OCI-LY7 (cell line): ENCODE results near the gene CAPS. TPM values are rescaled to one million over a fixed set of nuclear protein-coding genes. Genes with fewer than 3 reads are reported as not detected.

Experiments
- BruUV-seq: library from RNA; stranded (reverse); fragments of 400-500 nt; replicated peaks from 2 replicates; lab custom pipeline; 2021; lab: Mats Ljungman, UMichigan
- CTCF ChIA-PET: fragments of 300-600 bp; sonication (Branson Sonifier 250); formaldehyde crosslinking; loops from one replicate; lab custom pipeline; 2022; ENCODE audit warnings: antibody characterized with exemption; ENCODE audit not compliant: unreplicated experiment; lab: Charles Lee
- POLR2A ChIA-PET: fragments of 300-600 bp; sonication (Branson Sonifier 250); formaldehyde crosslinking; loops from one replicate; lab custom pipeline; 2022; ENCODE audit warnings: antibody characterized with exemption; lab: Charles Lee
- DNase-seq: peaks from one replicate; pipeline ENCODE4 v3.0.0-alpha.2; 2015; ENCODE audit warnings: low spot score
- H2AFZ ChIP-seq: fragments of 200-600 bp; sonication (generic), shearing (Covaris generic); 2 replicates; pipeline ENCODE4 v1.6.1; 2014; ENCODE audit warnings: mild to moderate bottlenecking, antibody characterized with exemption, low read length, moderate library complexity
- H3K27ac ChIP-seq: fragments of 200-600 bp; sonication (generic); 2 replicates; pipeline ENCODE4 v1.5.1; 2014; ENCODE audit warnings: mixed run types, low read depth, mild to moderate bottlenecking, moderate library complexity, low read length, inconsistent platforms; ENCODE audit not compliant: poor library complexity, severe bottlenecking
- H3K36me3 ChIP-seq: fragments of 200-600 bp; sonication (generic); 2 replicates; pipeline ENCODE4 v1.6.1; 2014; ENCODE audit warnings: mild to moderate bottlenecking, antibody characterized with exemption, low read length, moderate library complexity, mixed read lengths; ENCODE audit not compliant: insufficient read depth
- H3K4me1 ChIP-seq: fragments of 200-600 bp; sonication (generic); 2 replicates; pipeline ENCODE4 v1.5.1; 2014; ENCODE audit warnings: mild to moderate bottlenecking, low read length; ENCODE audit not compliant: insufficient read depth, poor library complexity, severe bottlenecking
- H3K4me2 ChIP-seq: fragments of 200-600 bp; sonication (generic); 2 replicates; pipeline ENCODE4 v1.6.1; 2014; ENCODE audit warnings: mild to moderate bottlenecking, low read length
- H3K4me3 ChIP-seq: fragments of 200-600 bp; sonication (generic); 2 replicates; pipeline ENCODE4 v1.5.1; 2014; ENCODE audit warnings: mild to moderate bottlenecking, low read depth, low read length; ENCODE audit not compliant: poor library complexity, severe bottlenecking
- H3K79me2 ChIP-seq: fragments of 200-600 bp; sonication (generic); 2 replicates; pipeline ENCODE4 v1.6.1; 2016; ENCODE audit warnings: low read depth, mild to moderate bottlenecking, low read length, moderate library complexity, mixed read lengths; ENCODE audit not compliant: insufficient read depth
- H3K9me2 ChIP-seq: fragments of 200-600 bp; sonication (generic); 2 replicates; pipeline ENCODE4 v1.6.1; 2016; ENCODE audit warnings: mild to moderate bottlenecking, low read length, mixed read lengths; ENCODE audit not compliant: insufficient read depth
- H3K9me3 ChIP-seq: fragments of 200-600 bp; sonication (generic); 2 replicates; pipeline ENCODE4 v1.6.1; 2014; ENCODE audit warnings: mild to moderate bottlenecking, mixed run types, low read length, mixed read lengths
- H4K20me1 ChIP-seq: fragments of 200-600 bp; sonication (generic); 2 replicates; pipeline ENCODE4 v1.6.1; 2014; ENCODE audit warnings: mild to moderate bottlenecking, antibody characterized with exemption, low read length, moderate library complexity, mixed read lengths; ENCODE audit not compliant: insufficient read depth
- CTCF ChIP-seq: fragments of 200-600 bp; sonication (generic); conservative IDR thresholded peaks from 2 replicates; pipeline ENCODE4 v1.5.1; 2014; ENCODE audit warnings: mild to moderate bottlenecking, antibody characterized with exemption, low read length, moderate library complexity, mixed read lengths
- EZH2phosphoT487 ChIP-seq: fragments of 200-600 bp; sonication (generic); IDR thresholded peaks from 2 replicates; pipeline ENCODE4 v1.6.1; 2018; ENCODE audit warnings: low read depth, borderline replicate concordance, mild to moderate bottlenecking, mixed run types, antibody characterized with exemption, low read length, moderate library complexity, mixed read lengths
- intact Hi-C: fragments of 100-400 bp; cut with micrococcal nuclease; formaldehyde crosslinking; loops from one replicate; pipeline ENCODE4 v1.10.0; 2022; ENCODE audit not compliant: unreplicated experiment
- total RNA-seq, 2 experiments: library from RNA; depleted of rRNA in 1 of 2; stranded (reverse); fragments of >200 nt in 1 of 2; shearing (Covaris generic) in 1 of 2; gene quantifications; 2 replicates each; pipeline ENCODE4 v1.2.3, GENCODE V29; 2014 to 2022

CAPS gene
- total RNA-seq, 2 experiments from 2014 or later = 8.1 to 11.0 TPM

GRCh38 chr19:5894704-5895349 lies 19.2 kb upstream of the CAPS start:
- no peaks in the 10 kb centered on the region for H4K20me1 ChIP-seq
- BruUV-seq = no TSS peak
- intact Hi-C loops = no loop called here
- no peaks in the 10 kb centered on the region for H3K4me1 ChIP-seq
- POLR2A ChIA-PET = no interaction called here
- no peaks in the 10 kb centered on the region for H3K9me3 ChIP-seq
- H3K4me2 ChIP-seq = no peak overlapping the region
- DNase-seq = no peak
- no peaks in the 10 kb centered on the region for H3K9me2 ChIP-seq
- no peak overlapping the region for H2AFZ ChIP-seq
- peaks cover 11% of the 10 kb centered on the region for H3K79me2 ChIP-seq
- TF ChIP-seq CTCF = no peak
- TF ChIP-seq EZH2phosphoT487 = no peak
- no peak overlapping the region for H3K4me3 ChIP-seq
- no peak overlapping the region for H3K27ac ChIP-seq
- peaks cover 29% of the 10 kb centered on the region for H3K36me3 ChIP-seq
- CTCF ChIA-PET = no interaction called here

DNA sequence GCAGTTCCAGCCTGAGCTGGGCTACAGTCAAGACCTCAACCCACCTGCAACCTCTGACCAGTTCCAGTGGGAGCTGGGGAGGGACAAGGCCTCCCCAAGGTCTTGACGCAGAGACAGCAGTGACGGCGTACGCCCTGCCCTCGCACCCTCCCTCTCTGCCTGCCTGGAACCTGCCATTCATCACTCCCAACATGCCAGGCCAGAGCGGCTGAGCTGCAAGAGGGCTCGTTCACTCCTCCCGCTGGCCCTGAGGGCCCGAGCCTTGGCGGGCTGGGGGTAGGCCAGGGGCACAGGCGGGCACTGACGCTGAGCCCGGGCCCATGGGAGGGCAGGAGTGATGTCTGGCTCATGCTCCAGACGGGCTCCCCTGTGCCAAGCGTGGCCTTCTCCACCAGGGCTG lies 18.6 kb upstream of the CAPS start:
- ChIA-PET CTCF (no interaction called here), POLR2A (no interaction called here)
- Histone ChIP-seq H3K4me1 (no peaks in the 10 kb centered on the region), H3K4me2 (no peak overlapping the region), H3K4me3 (no peak overlapping the region), H3K79me2 (peaks cover 17% of the 10 kb centered on the region), H4K20me1 (no peaks in the 10 kb centered on the region), H3K36me3 (peaks cover 35% of the 10 kb centered on the region), H3K9me2 (no peaks in the 10 kb centered on the region), H3K27ac (no peak overlapping the region), H3K9me3 (no peaks in the 10 kb centered on the region), H2AFZ (no peak overlapping the region)
- intact Hi-C loops = no loop called here
- BruUV-seq = no TSS peak
- TF ChIP-seq CTCF = no peak
- no peak for TF ChIP-seq EZH2phosphoT487
- DNase-seq = no peak

GRCh38 chr19:5895890-5896289 lies 18.2 kb upstream of the CAPS start:
- Histone ChIP-seq H3K36me3 (peaks cover 38% of the 10 kb centered on the region), H3K27ac (no peak overlapping the region), H2AFZ (no peak overlapping the region), H3K9me2 (no peaks in the 10 kb centered on the region), H3K4me1 (no peaks in the 10 kb centered on the region), H3K9me3 (no peaks in the 10 kb centered on the region), H4K20me1 (no peaks in the 10 kb centered on the region), H3K4me3 (no peak overlapping the region), H3K79me2 (peaks cover 21% of the 10 kb centered on the region), H3K4me2 (no peak overlapping the region)
- no TSS peak for BruUV-seq
- DNase-seq = no peak
- intact Hi-C loops = no loop called here
- POLR2A ChIA-PET = no interaction called here
- CTCF ChIA-PET = interaction anchor here (0.5 kb wide), 1 partner anchor 493 kb away, joined by 6 read pairs; no protein-coding TSS in a partner anchor
- TF ChIP-seq CTCF = no peak
- no peak for TF ChIP-seq EZH2phosphoT487
